Stimulated activated effector memory CD8-positive, alpha-beta T cell treated with anti-CD3 and anti-CD28 coated beads, Interleukin-12 subunit alpha, Interleukin-12 subunit beta, amount 100 ng/mL, for 72 hours (primary cell): ENCODE results near the gene ZNF675.
"Not testable (repeated sequence)": the region's sequence is repeated elsewhere in the genome, so short reads cannot be mapped to it uniquely, and the experiment has no call there.

Experiments used
- ATAC-seq: fragments of 150-1000 bp; cut with Tn5 transposase; 2 replicates; pipeline ENCODE4 v1.10.0; 2021
- DNase-seq, 2 donors: peaks; one replicate each; pipeline ENCODE4 v3.0.0; 2021 to 2022; ENCODE audit warnings: low spot score in 2 of 2
- H3K27ac Mint-ChIP-seq: one replicate; pipeline ENCODE4 v1.8.0; 2022; ENCODE audit warnings: mild to moderate bottlenecking, mixed read lengths
- H3K36me3 Mint-ChIP-seq: one replicate; pipeline ENCODE4 v1.8.0; 2022; ENCODE audit warnings: mild to moderate bottlenecking, mixed read lengths
- H3K4me1 Mint-ChIP-seq: one replicate; pipeline ENCODE4 v1.8.0; 2022; ENCODE audit warnings: mixed read lengths
- H3K4me3 Mint-ChIP-seq: one replicate; pipeline ENCODE4 v1.8.0; 2022; ENCODE audit warnings: mild to moderate bottlenecking, mixed read lengths
- H3K9me3 Mint-ChIP-seq: one replicate; pipeline ENCODE4 v1.8.0; 2022; ENCODE audit warnings: mixed read lengths

The ZNF675 gene

GRCh38 chr19:23686621-23687423, at the start of gene ZNF675:
Gene ZNF675 (minus strand): TSS chr19:23687212. CDS start chr19:23687033, 179 bp downstream.
- peak within 1 kb of the TSS; percentile 98 for H3K27ac Mint-ChIP-seq
- H3K36me3 Mint-ChIP-seq = peaks cover 29% of the 10 kb centered on the region
- peak; percentile 97 for ATAC-seq
- H3K9me3 Mint-ChIP-seq = no peaks in the 10 kb centered on the region
- peak; percentile 60 to 87 for DNase-seq
- peak within 1 kb of the TSS; percentile 97 for H3K4me3 Mint-ChIP-seq
- peaks cover 36% of the 10 kb centered on the region for H3K4me1 Mint-ChIP-seq

GRCh38 chr19:23730729-23731465, 43.9 kb upstream of the ZNF675 start:
- ATAC-seq, DNase-seq, H3K4me3 Mint-ChIP-seq, H3K4me1 Mint-ChIP-seq, H3K36me3 Mint-ChIP-seq, H3K27ac Mint-ChIP-seq: not testable (repeated sequence)
- H3K9me3 Mint-ChIP-seq = peaks cover 10% of the 10 kb centered on the region

GRCh38 chr19:23724161-23724560, 37.1 kb upstream of the ZNF675 start:
- H3K4me1 Mint-ChIP-seq, H3K36me3 Mint-ChIP-seq, ATAC-seq, H3K4me3 Mint-ChIP-seq, H3K27ac Mint-ChIP-seq, H3K9me3 Mint-ChIP-seq, DNase-seq: not testable (repeated sequence)

- Mint-ChIP-seq H3K27ac (no peak overlapping the region), H3K9me3 (no peaks in the 10 kb centered on the region), H3K36me3 (no peaks in the 10 kb centered on the region), H3K4me3 (peak overlapping the region; percentile 26), H3K4me1 (peaks cover 12% of the 10 kb centered on the region)
- ATAC-seq (no peak), DNase-seq (no peak)
Observed at GRCh38 chr19:23718802-23719201, 31.8 kb upstream of the ZNF675 start.

GRCh38 chr19:23716792-23717191, 29.8 kb upstream of the ZNF675 start:
- Mint-ChIP-seq H3K27ac (no peak overlapping the region), H3K4me1 (peaks cover 12% of the 10 kb centered on the region), H3K9me3 (no peaks in the 10 kb centered on the region), H3K4me3 (no peak overlapping the region), H3K36me3 (no peaks in the 10 kb centered on the region)
- ATAC-seq = no peak
- no peak for DNase-seq

- Mint-ChIP-seq H3K4me3 (no peak overlapping the region), H3K9me3 (no peaks in the 10 kb centered on the region), H3K27ac (no peak overlapping the region), H3K4me1 (no peaks in the 10 kb centered on the region), H3K36me3 (no peaks in the 10 kb centered on the region)
- no peak for ATAC-seq
- no peak for DNase-seq
Observed at GRCh38 chr19:23709347-23709746, 22.3 kb upstream of the ZNF675 start.

GRCh38 chr19:23706657-23707056, 19.6 kb upstream of the ZNF675 start:
- no peak for ATAC-seq
- DNase-seq = no peak
- no peaks in the 10 kb centered on the region for H3K36me3 Mint-ChIP-seq
- no peaks in the 10 kb centered on the region for H3K4me1 Mint-ChIP-seq
- H3K27ac Mint-ChIP-seq = no peak overlapping the region
- no peak overlapping the region for H3K4me3 Mint-ChIP-seq
- H3K9me3 Mint-ChIP-seq = no peaks in the 10 kb centered on the region

- no peaks in the 10 kb centered on the region for H3K36me3 Mint-ChIP-seq
- H3K9me3 Mint-ChIP-seq = no peaks in the 10 kb centered on the region
- H3K4me1 Mint-ChIP-seq = no peaks in the 10 kb centered on the region
- no peak for ATAC-seq
- no peak for DNase-seq
- no peak overlapping the region for H3K27ac Mint-ChIP-seq
- H3K4me3 Mint-ChIP-seq = no peak overlapping the region
Observed at GRCh38 chr19:23699521-23699860, 12.5 kb upstream of the ZNF675 start.

GRCh38 chr19:23698711-23699520, 11.9 kb upstream of the ZNF675 start:
- DNase-seq = no peak
- H3K36me3 Mint-ChIP-seq = no peaks in the 10 kb centered on the region
- no peak overlapping the region for H3K4me3 Mint-ChIP-seq
- ATAC-seq = no peak
- no peak overlapping the region for H3K27ac Mint-ChIP-seq
- H3K4me1 Mint-ChIP-seq = no peaks in the 10 kb centered on the region
- H3K9me3 Mint-ChIP-seq = no peaks in the 10 kb centered on the region

- H3K36me3 Mint-ChIP-seq, H3K4me3 Mint-ChIP-seq, H3K4me1 Mint-ChIP-seq, H3K9me3 Mint-ChIP-seq, DNase-seq, ATAC-seq, H3K27ac Mint-ChIP-seq: not testable (repeated sequence)
Observed at GRCh38 chr19:23692937-23693336, 5.9 kb upstream of the ZNF675 start.

- peaks cover 9% of the 10 kb centered on the region for H3K9me3 Mint-ChIP-seq
- peak overlapping the region; percentile 20 for H3K27ac Mint-ChIP-seq
- no peak overlapping the region for H3K4me3 Mint-ChIP-seq
- DNase-seq = no peak
- peaks cover 25% of the 10 kb centered on the region for H3K36me3 Mint-ChIP-seq
- ATAC-seq = no peak
- H3K4me1 Mint-ChIP-seq = peaks cover 47% of the 10 kb centered on the region
Observed at GRCh38 chr19:23673132-23673531, 13.9 kb downstream of the ZNF675 start.

GRCh38 chr19:23668606-23669005, 18.4 kb downstream of the ZNF675 start:
- not testable (repeated sequence) for ATAC-seq, H3K4me3 Mint-ChIP-seq, H3K27ac Mint-ChIP-seq, H3K9me3 Mint-ChIP-seq, DNase-seq
- Mint-ChIP-seq H3K36me3 (peaks cover 15% of the 10 kb centered on the region), H3K4me1 (peaks cover 37% of the 10 kb centered on the region)

- H3K4me1 Mint-ChIP-seq = peaks cover 13% of the 10 kb centered on the region
- peaks cover 43% of the 10 kb centered on the region for H3K36me3 Mint-ChIP-seq
- H3K4me3 Mint-ChIP-seq = no peak overlapping the region
- H3K27ac Mint-ChIP-seq = no peak overlapping the region
- no peak for ATAC-seq
- DNase-seq = no peak
- peaks cover 8% of the 10 kb centered on the region for H3K9me3 Mint-ChIP-seq
Observed at GRCh38 chr19:23665651-23666410, 21.2 kb downstream of the ZNF675 start.

- not testable (repeated sequence) for H3K27ac Mint-ChIP-seq, DNase-seq, H3K4me3 Mint-ChIP-seq, H3K4me1 Mint-ChIP-seq, ATAC-seq
- Mint-ChIP-seq H3K36me3 (peaks cover 19% of the 10 kb centered on the region), H3K9me3 (peaks cover 41% of the 10 kb centered on the region)
Observed at GRCh38 chr19:23649817-23650216, 37.2 kb downstream of the ZNF675 start.
